HL-60 (cell line): ENCODE measurements around the gene TMPRSS3.

Source experiments
- DNase-seq, 2 experiments: peaks; one replicate each; pipeline ENCODE4 v3.0.0-alpha.2; 2010 to 2020; ENCODE audit warnings: low read depth in 1 of 2, low spot score in 1 of 2
- H3K27ac ChIP-seq: fragments of 250-450 bp; sonication (Bioruptor Pico); replicated peaks from 2 replicates; pipeline ENCODE4 v1.5.1; 2020; ENCODE audit warnings: mild to moderate bottlenecking, moderate library complexity
- H3K27me3 ChIP-seq: fragments of 250-450 bp; sonication (Bioruptor Pico); 2 replicates; pipeline ENCODE4 v1.5.1; 2021; ENCODE audit warnings: mild to moderate bottlenecking, moderate library complexity; ENCODE audit not compliant: insufficient read depth, poor library complexity, severe bottlenecking
- H3K4me3 ChIP-seq: replicated peaks from 2 replicates; pipeline ENCODE4 v1.5.1; 2011; ENCODE audit warnings: mild to moderate bottlenecking, control low read depth, low read length; ENCODE audit not compliant: insufficient read depth
- CTCF ChIP-seq: IDR thresholded peaks from one replicate; pipeline ENCODE4 v1.5.1; 2011; ENCODE audit warnings: low read length, control low read depth, inconsistent platforms; ENCODE audit not compliant: insufficient read depth
- GABPA ChIP-seq: IDR thresholded peaks from 2 replicates; pipeline ENCODE4 v1.6.1; 2012; ENCODE audit warnings: low read depth
- POLR2AphosphoS5 ChIP-seq: IDR thresholded peaks from 2 replicates; pipeline ENCODE4 v1.6.1; 2012; ENCODE audit warnings: low read depth
- SPI1 ChIP-seq: IDR thresholded peaks from 2 replicates; pipeline ENCODE4 v1.6.1; 2012; ENCODE audit warnings: low read depth, mild to moderate bottlenecking, borderline replicate concordance
- long read RNA-seq: library from polyadenylated mRNA; unstranded; transcript quantifications from one replicate; pipeline ENCODE4 v2.0.0, GENCODE V29; 2020
- TF ChIP-seq, protein P1 (sequence below): IDR thresholded peaks from 2 replicates; pipeline ENCODE4 v1.6.1; 2012; ENCODE audit warnings: low read depth; ENCODE audit not compliant: insufficient replicate concordance

Gene TMPRSS3
- long read RNA-seq, result 0 reads

DNA sequence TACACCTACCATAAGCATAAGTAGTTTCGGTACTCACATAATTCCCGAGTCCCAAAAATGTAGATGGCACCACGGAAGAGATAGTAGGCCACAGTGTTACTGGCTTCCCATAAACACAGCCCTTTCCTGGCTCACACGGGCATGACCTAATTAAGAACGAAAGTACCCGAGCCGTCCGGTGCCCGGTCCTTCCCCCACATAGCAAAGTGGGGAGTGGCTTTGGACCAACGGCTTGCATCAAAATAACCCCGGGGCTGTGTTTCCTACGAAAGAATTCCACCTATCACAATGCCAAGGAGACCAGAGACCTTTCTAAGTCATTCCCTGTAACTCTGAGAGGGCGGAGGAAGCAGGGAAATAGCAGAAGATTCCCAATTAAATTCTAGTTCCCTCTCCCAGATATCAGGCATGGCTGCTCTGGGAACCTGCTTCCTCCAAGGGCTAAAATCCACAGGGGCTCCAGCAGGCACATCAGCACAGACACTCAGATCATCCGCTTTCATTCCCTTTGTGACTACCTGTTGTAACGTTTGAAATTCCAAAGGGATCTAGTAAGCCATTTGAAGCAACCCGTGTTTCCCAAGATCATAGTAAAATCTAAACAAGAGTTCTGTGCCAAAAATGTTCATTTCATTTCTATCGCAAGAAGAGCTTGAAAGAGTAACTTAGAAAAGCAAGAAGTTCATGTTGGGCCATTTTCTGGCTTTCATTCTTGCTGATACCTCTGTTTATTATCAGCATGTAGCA lies at the start of gene TMPRSS3:
TMPRSS3 (minus strand) TSS at position 148 of the 747 bp plus-strand sequence. CDS start 635 bp downstream, outside the sequence.
- no peak for TF ChIP-seq GABPA
- no peak for TF ChIP-seq SPI1
- no peak for TF ChIP-seq CTCF
- TF ChIP-seq, protein P1, sequence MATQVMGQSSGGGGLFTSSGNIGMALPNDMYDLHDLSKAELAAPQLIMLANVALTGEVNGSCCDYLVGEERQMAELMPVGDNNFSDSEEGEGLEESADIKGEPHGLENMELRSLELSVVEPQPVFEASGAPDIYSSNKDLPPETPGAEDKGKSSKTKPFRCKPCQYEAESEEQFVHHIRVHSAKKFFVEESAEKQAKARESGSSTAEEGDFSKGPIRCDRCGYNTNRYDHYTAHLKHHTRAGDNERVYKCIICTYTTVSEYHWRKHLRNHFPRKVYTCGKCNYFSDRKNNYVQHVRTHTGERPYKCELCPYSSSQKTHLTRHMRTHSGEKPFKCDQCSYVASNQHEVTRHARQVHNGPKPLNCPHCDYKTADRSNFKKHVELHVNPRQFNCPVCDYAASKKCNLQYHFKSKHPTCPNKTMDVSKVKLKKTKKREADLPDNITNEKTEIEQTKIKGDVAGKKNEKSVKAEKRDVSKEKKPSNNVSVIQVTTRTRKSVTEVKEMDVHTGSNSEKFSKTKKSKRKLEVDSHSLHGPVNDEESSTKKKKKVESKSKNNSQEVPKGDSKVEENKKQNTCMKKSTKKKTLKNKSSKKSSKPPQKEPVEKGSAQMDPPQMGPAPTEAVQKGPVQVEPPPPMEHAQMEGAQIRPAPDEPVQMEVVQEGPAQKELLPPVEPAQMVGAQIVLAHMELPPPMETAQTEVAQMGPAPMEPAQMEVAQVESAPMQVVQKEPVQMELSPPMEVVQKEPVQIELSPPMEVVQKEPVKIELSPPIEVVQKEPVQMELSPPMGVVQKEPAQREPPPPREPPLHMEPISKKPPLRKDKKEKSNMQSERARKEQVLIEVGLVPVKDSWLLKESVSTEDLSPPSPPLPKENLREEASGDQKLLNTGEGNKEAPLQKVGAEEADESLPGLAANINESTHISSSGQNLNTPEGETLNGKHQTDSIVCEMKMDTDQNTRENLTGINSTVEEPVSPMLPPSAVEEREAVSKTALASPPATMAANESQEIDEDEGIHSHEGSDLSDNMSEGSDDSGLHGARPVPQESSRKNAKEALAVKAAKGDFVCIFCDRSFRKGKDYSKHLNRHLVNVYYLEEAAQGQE, result no peak
- no peak for TF ChIP-seq POLR2AphosphoS5
- no peak for DNase-seq
- Histone ChIP-seq H3K27ac (no peak within 1 kb of the TSS), H3K27me3 (no peaks in the 10 kb centered on the region), H3K4me3 (no peak within 1 kb of the TSS)

DNA sequence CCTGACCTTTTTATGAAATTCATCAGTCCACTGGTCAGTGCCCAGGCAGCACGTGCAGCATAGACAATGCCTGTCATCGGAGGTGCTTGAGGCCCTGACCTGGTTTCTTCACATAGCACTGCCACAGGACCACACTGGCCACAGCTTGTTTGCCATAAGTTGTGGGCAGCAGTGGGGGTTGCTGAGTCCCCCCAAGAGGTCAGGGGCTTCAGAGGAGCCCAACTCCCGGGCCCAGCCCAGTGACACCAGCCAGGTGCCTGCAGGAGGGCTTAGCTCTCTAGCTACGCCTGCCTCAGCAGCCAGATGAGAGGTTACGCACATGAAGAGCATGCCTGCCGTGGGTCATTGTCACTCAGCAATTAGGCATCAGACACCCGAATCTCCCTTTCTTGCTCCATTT lies 49.5 kb upstream of the TMPRSS3 start:
- no peak overlapping the region for H3K27ac ChIP-seq
- H3K27me3 ChIP-seq, result no peaks in the 10 kb centered on the region
- DNase-seq, result no peak
- TF ChIP-seq, protein P1, result no peak
- no peak for TF ChIP-seq POLR2AphosphoS5
- no peak for TF ChIP-seq SPI1
- TF ChIP-seq GABPA, result no peak
- no peak for TF ChIP-seq CTCF
- no peak overlapping the region for H3K4me3 ChIP-seq

DNA sequence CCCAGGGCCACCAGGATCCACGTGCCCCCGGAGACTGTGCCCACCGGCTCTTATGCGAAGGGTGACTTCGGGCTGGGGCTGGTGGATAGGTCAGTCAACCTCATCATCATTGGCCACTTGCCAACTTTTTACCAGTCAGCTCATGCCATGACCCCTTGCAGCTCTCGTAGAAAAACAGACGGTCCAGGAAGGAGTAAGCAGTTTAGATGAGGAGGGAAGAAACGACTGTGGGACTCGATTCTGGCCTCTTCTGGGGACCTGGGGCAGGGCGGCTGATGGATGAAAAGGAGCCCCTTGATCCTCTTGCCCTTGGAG lies 48.9 kb upstream of the TMPRSS3 start:
- no peak overlapping the region for H3K27ac ChIP-seq
- TF ChIP-seq CTCF (no peak), SPI1 (no peak), POLR2AphosphoS5 (no peak), GABPA (no peak)
- TF ChIP-seq, protein P1, result no peak
- no peak for DNase-seq

More for the DNA sequence above, 48.9 kb upstream of the TMPRSS3 start:
- H3K4me3 ChIP-seq, result no peak overlapping the region
- H3K27me3 ChIP-seq, result no peaks in the 10 kb centered on the region
